Liver (tissue), 9 donors: ENCODE results near the gene LRRFIP1. TPM values are rescaled to one million over a fixed set of nuclear protein-coding genes. Genes with fewer than 3 reads are reported as not detected.

Source experiments
- DNase-seq: peaks from one replicate; pipeline ENCODE4 v3.0.0-alpha.2; 2017; ENCODE audit warnings: low spot score
- H3K27ac ChIP-seq, 2 donors: one replicate each; pipeline ENCODE4 v1.7.0; 2013; ENCODE audit warnings: inconsistent platforms in 2 of 2, low read length in 2 of 2, control low read depth in 1 of 2, low read depth in 1 of 2, mild to moderate bottlenecking in 1 of 2
- H3K27me3 ChIP-seq, 4 donors: one replicate each; pipeline versions ENCODE4 v1.6.1 to v1.7.0; 2013; ENCODE audit warnings: low read length in 3 of 4, inconsistent platforms in 1 of 4, mild to moderate bottlenecking in 1 of 4, moderate library complexity in 1 of 4; ENCODE audit not compliant: control insufficient read depth in 4 of 4, insufficient read depth in 4 of 4
- H3K36me3 ChIP-seq, 4 donors: one replicate each; pipeline versions ENCODE4 v1.6.1 to v1.7.0; 2013; ENCODE audit warnings: low read length in 3 of 4, mild to moderate bottlenecking in 3 of 4, low read depth in 1 of 4, moderate library complexity in 1 of 4; ENCODE audit not compliant: control insufficient read depth in 4 of 4, insufficient read depth in 3 of 4
- H3K4me1 ChIP-seq, 4 donors: one replicate each; pipeline versions ENCODE4 v1.6.1 to v1.7.0; 2013; ENCODE audit warnings: low read length in 3 of 4, mild to moderate bottlenecking in 3 of 4, moderate library complexity in 1 of 4; ENCODE audit not compliant: control insufficient read depth in 4 of 4, insufficient read depth in 4 of 4
- H3K4me3 ChIP-seq, 3 donors: one replicate each; pipeline versions ENCODE4 v1.6.1 to v1.7.0; 2013; ENCODE audit warnings: low read length in 3 of 3, control low read depth in 1 of 3, low read depth in 1 of 3, mild to moderate bottlenecking in 1 of 3
- H3K9ac ChIP-seq, 2 donors: one replicate each; pipeline ENCODE4 v1.7.0; 2013; ENCODE audit warnings: low read length in 2 of 2, mild to moderate bottlenecking in 2 of 2, moderate library complexity in 2 of 2, control low read depth in 1 of 2, low read depth in 1 of 2
- H3K9me3 ChIP-seq, 4 donors: one replicate each; pipeline versions ENCODE4 v1.6.1 to v1.7.0; 2013; ENCODE audit warnings: low read length in 3 of 4; ENCODE audit not compliant: control insufficient read depth in 4 of 4
- EGR1 ChIP-seq, 2 donors: IDR thresholded peaks; 2 replicates each; pipeline ENCODE4 v1.6.1; 2016 to 2018; ENCODE audit warnings: antibody characterized with exemption in 2 of 2, low read depth in 2 of 2
- FOXA1 ChIP-seq: IDR thresholded peaks from 2 replicates; pipeline ENCODE4 v1.6.1; 2016; ENCODE audit warnings: antibody characterized with exemption
- GABPA ChIP-seq, 2 donors: IDR thresholded peaks in 1 of 2; conservative IDR thresholded peaks in 1 of 2; 2 replicates each; pipeline ENCODE4 v1.6.1; 2016; ENCODE audit warnings: antibody characterized with exemption in 2 of 2, mild to moderate bottlenecking in 1 of 2, moderate library complexity in 1 of 2
- HNF4A ChIP-seq, 2 donors: conservative IDR thresholded peaks; 2 replicates each; pipeline ENCODE4 v1.6.1; 2016; ENCODE audit warnings: antibody characterized with exemption in 2 of 2, mild to moderate bottlenecking in 2 of 2
- MAX ChIP-seq: IDR thresholded peaks from 2 replicates; pipeline ENCODE4 v1.6.1; 2016; ENCODE audit warnings: antibody characterized with exemption
- RAD21 ChIP-seq, 2 donors: IDR thresholded peaks; 2 replicates each; pipeline ENCODE4 v1.6.1; 2016; ENCODE audit warnings: antibody characterized with exemption in 2 of 2, mild to moderate bottlenecking in 2 of 2
- RXRA ChIP-seq, 2 donors: IDR thresholded peaks; 2 replicates each; pipeline ENCODE4 v1.6.1; 2017 to 2018; ENCODE audit warnings: antibody characterized with exemption in 2 of 2, mild to moderate bottlenecking in 1 of 2
- SP1 ChIP-seq: IDR thresholded peaks from 2 replicates; pipeline ENCODE4 v1.6.1; 2018; ENCODE audit warnings: antibody characterized with exemption, mild to moderate bottlenecking
- TAF1 ChIP-seq: conservative IDR thresholded peaks from 2 replicates; pipeline ENCODE4 v1.6.1; 2016; ENCODE audit warnings: antibody characterized with exemption, mild to moderate bottlenecking
- WGBS: extraction: QIAGEN DNeasy Blood & Tissue Kit; methylation state at CpG from one replicate; pipeline ENCODE4 v1.1.7; 2013; 5-methylcytosine and 5-hydroxymethylcytosine counted together
- polyA plus RNA-seq, 2 donors: library from polyadenylated mRNA; stranded (reverse) in 1 of 2; unstranded in 1 of 2; fragments of 200-250 nt in 1 of 2; fragments of >200 nt in 1 of 2; fragmentation: Nextera tagmentation in 1 of 2; extraction: Ambion mirVana in 1 of 2; gene quantifications; one replicate each; pipeline versions ENCODE4 v1.2.1 to v1.2.3, GENCODE V29; 2013 to 2015
- total RNA-seq, 2 donors: library from RNA; depleted of rRNA; stranded (reverse); fragments of >200 nt; gene quantifications; one replicate each; pipeline ENCODE4 v1.2.3, GENCODE V29; 2014
- TF ChIP-seq, protein P1 (sequence below): fragments of 150-350 bp; IDR thresholded peaks from 2 replicates; pipeline ENCODE4 v1.5.1; 2017; ENCODE audit warnings: improper control_type of control experiment, low read depth, low read length; ENCODE audit not compliant: missing input control
- TF ChIP-seq, protein P2 (sequence below): IDR thresholded peaks from 2 replicates; pipeline ENCODE4 v1.6.1; 2016; ENCODE audit warnings: antibody characterized with exemption, mild to moderate bottlenecking
- donor health status: healthy.
- donor health status: healthy.
- donor health status: healthy.
- donor health status: healthy.
- donor health status: healthy.

Gene LRRFIP1
- total and polyA plus RNA-seq, 4 donors: 13.3 to 56.1 (median 39.1) TPM

GRCh38 chr2:237712477-237713377, 85.3 kb downstream of the LRRFIP1 start:
- no peak overlapping the region for H3K27ac ChIP-seq
- H3K27me3 ChIP-seq: no peaks in the 10 kb centered on the region
- WGBS: 95% methylated on average over 26 of the region's 26 CpGs
- peaks cover 0 to 22% (median 16%) of the 10 kb centered on the region in 4 donors for H3K4me1 ChIP-seq
- H3K36me3 ChIP-seq: peaks cover 0 to 3% (median 2%) of the 10 kb centered on the region in 4 donors
- no peak overlapping the region for H3K4me3 ChIP-seq
- TF ChIP-seq MAX: no peak
- TF ChIP-seq EGR1 (IDR thresholded peaks at IDR 0.05; ENCODE audit: low read depth in 2 of 2): no peak
- TF ChIP-seq GABPA (IDR thresholded peaks at IDR 0.05 in 1 of 2, conservative IDR thresholded peaks at IDR 0.05 in 1 of 2): no peak
- TF ChIP-seq, protein P1, sequence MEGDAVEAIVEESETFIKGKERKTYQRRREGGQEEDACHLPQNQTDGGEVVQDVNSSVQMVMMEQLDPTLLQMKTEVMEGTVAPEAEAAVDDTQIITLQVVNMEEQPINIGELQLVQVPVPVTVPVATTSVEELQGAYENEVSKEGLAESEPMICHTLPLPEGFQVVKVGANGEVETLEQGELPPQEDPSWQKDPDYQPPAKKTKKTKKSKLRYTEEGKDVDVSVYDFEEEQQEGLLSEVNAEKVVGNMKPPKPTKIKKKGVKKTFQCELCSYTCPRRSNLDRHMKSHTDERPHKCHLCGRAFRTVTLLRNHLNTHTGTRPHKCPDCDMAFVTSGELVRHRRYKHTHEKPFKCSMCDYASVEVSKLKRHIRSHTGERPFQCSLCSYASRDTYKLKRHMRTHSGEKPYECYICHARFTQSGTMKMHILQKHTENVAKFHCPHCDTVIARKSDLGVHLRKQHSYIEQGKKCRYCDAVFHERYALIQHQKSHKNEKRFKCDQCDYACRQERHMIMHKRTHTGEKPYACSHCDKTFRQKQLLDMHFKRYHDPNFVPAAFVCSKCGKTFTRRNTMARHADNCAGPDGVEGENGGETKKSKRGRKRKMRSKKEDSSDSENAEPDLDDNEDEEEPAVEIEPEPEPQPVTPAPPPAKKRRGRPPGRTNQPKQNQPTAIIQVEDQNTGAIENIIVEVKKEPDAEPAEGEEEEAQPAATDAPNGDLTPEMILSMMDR: no peak
- TF ChIP-seq, protein P2, sequence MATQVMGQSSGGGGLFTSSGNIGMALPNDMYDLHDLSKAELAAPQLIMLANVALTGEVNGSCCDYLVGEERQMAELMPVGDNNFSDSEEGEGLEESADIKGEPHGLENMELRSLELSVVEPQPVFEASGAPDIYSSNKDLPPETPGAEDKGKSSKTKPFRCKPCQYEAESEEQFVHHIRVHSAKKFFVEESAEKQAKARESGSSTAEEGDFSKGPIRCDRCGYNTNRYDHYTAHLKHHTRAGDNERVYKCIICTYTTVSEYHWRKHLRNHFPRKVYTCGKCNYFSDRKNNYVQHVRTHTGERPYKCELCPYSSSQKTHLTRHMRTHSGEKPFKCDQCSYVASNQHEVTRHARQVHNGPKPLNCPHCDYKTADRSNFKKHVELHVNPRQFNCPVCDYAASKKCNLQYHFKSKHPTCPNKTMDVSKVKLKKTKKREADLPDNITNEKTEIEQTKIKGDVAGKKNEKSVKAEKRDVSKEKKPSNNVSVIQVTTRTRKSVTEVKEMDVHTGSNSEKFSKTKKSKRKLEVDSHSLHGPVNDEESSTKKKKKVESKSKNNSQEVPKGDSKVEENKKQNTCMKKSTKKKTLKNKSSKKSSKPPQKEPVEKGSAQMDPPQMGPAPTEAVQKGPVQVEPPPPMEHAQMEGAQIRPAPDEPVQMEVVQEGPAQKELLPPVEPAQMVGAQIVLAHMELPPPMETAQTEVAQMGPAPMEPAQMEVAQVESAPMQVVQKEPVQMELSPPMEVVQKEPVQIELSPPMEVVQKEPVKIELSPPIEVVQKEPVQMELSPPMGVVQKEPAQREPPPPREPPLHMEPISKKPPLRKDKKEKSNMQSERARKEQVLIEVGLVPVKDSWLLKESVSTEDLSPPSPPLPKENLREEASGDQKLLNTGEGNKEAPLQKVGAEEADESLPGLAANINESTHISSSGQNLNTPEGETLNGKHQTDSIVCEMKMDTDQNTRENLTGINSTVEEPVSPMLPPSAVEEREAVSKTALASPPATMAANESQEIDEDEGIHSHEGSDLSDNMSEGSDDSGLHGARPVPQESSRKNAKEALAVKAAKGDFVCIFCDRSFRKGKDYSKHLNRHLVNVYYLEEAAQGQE: no peak
- TF ChIP-seq FOXA1: no peak
- no peak for TF ChIP-seq SP1
- TF ChIP-seq RAD21 (IDR thresholded peaks at IDR 0.05): no peak
- no peak for TF ChIP-seq TAF1
- TF ChIP-seq HNF4A (conservative IDR thresholded peaks at IDR 0.05): no peak
- no peak overlapping the region for H3K9ac ChIP-seq
- DNase-seq: no peak
- H3K9me3 ChIP-seq: no peaks in the 10 kb centered on the region

DNA sequence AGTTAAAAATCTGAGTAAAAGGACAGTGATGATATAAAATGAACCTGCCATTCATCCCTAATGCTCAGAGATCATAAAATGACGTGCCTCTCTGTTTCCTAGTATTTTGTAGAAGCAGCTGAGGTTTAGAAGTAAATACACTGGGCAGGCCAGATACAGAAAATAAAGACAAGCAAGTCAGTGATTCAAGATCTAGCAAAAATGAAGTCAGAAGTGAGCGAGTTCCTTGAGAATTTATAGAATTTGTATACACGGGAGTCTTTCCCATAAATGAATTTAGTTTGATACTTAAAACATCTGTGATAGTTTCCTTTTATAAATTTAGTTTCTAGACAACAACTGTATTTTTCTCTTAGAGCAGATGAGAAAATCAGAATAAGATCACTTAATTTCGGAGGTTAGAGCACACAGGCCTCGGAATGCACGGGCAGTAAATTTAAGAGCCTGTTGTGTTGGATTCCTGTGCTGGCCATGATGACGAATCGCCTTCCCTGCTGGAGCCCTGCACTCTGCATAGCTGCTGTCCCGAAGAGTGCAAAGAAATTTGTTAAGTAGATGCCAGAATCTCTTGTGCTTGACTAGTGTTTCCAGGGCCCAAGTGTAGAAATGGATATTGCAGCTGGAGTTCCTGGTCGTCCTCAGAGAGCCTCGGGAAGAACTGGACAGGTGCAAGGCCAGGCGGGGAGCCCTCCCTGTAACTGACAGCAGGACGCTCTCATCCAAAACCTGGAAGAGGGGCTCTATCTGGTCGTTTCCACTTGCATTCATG, 87.5 kb downstream of the LRRFIP1 start:
- Histone ChIP-seq H3K27me3 (no peaks in the 10 kb centered on the region), H3K4me3 (peak overlapping the region in 1 of 3 donors; percentile 35), H3K36me3 (peaks cover 0 to 2% (median 1%) of the 10 kb centered on the region in 4 donors), H3K9ac (peak overlapping the region in 1 of 2 donors; percentile 13), H3K27ac (peak overlapping the region; percentile 36 to 82), H3K4me1 (peaks cover 0 to 22% (median 16%) of the 10 kb centered on the region in 4 donors), H3K9me3 (no peaks in the 10 kb centered on the region)
- no peak for DNase-seq
- 74% methylated on average over 14 of the region's 14 CpGs for WGBS
- TF ChIP-seq RXRA (IDR thresholded peaks at IDR 0.05) (no peak), FOXA1 (no peak), RAD21 (IDR thresholded peaks at IDR 0.05) (no peak)
- TF ChIP-seq, protein P2: no peak
